ENCODE data around the gene HOXD9. TPM values are rescaled to one million over a fixed set of nuclear protein-coding genes. Genes with fewer than 3 reads are reported as not detected.
A peak's percentile ranks its signal among the peaks of the same experiment; 100 is the strongest.

The HOXD9 gene
- total and polyA plus RNA-seq, 8 donors: 0.18 to 0.76 (median 0.49) TPM; not detected in 4

DNA sequence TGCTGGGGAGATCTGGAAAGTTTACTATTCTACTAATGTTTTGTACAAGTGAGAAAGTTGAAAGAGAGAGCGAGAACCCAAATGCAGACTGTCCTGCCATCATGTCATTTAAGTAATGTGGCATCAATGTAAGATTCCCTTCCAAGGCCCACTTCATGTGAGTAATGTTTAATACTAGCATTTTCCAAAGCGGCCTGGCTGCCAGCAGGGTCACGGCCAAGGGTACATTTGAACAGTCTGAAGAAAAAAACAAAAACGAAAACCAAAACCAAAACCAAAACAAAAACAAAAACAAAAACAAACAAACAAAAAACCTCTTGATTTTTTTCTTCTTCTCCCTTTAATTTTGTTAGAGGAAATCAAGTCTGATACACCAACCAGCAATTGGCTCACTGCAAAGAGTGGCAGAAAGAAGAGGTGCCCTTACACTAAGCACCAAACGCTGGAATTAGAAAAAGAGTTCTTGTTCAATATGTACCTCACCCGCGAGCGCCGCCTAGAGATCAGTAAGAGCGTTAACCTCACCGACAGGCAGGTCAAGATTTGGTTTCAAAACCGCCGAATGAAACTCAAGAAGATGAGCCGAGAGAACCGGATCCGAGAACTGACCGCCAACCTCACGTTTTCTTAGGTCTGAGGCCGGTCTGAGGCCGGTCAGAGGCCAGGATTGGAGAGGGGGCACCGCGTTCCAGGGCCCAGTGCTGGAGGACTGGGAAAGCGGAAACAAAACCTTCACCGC, 3.7 kb upstream of the HOXD9 start:
- Histone ChIP-seq H3K4me3 (no peak overlapping the region), H3K36me3 (no peaks in the 10 kb centered on the region), H3K9me3 (peaks cover 0 to 23% (median 6%) of the 10 kb centered on the region in 4 donors), H3K4me1 (peaks cover 11 to 30% (median 18%) of the 10 kb centered on the region in 4 donors), H3K27me3 (peaks cover 58 to 100% (median 95%) of the 10 kb centered on the region in 3 donors), H3K27ac (no peak overlapping the region)
- 10 to 12% (median 11%) methylated on average over 24 of the region's 24 CpGs for WGBS, 5 donors
- intact Hi-C loops (cut with DNase I; ENCODE audit: low total_unique reads): no loop called here
- TF ChIP-seq EP300 (IDR thresholded peaks at IDR 0.05): no peak
- TF ChIP-seq POLR2AphosphoS5 (IDR thresholded peaks at IDR 0.05): no peak
- TF ChIP-seq, protein P1, sequence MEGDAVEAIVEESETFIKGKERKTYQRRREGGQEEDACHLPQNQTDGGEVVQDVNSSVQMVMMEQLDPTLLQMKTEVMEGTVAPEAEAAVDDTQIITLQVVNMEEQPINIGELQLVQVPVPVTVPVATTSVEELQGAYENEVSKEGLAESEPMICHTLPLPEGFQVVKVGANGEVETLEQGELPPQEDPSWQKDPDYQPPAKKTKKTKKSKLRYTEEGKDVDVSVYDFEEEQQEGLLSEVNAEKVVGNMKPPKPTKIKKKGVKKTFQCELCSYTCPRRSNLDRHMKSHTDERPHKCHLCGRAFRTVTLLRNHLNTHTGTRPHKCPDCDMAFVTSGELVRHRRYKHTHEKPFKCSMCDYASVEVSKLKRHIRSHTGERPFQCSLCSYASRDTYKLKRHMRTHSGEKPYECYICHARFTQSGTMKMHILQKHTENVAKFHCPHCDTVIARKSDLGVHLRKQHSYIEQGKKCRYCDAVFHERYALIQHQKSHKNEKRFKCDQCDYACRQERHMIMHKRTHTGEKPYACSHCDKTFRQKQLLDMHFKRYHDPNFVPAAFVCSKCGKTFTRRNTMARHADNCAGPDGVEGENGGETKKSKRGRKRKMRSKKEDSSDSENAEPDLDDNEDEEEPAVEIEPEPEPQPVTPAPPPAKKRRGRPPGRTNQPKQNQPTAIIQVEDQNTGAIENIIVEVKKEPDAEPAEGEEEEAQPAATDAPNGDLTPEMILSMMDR (IDR thresholded peaks at IDR 0.05): no peak
- TF ChIP-seq POLR2A (IDR thresholded peaks at IDR 0.05): no peak
- DNase-seq: no peak

GRCh38 chr2:176120364-176121189, 1.9 kb upstream of the HOXD9 start:
- intact Hi-C loops (cut with DNase I; ENCODE audit: low total_unique reads): loop anchor here (10.0 kb wide), 1 partner anchor 534 kb away; no protein-coding TSS in a partner anchor
- Histone ChIP-seq H3K4me1 (peaks cover 11 to 33% (median 20%) of the 10 kb centered on the region in 4 donors), H3K27me3 (peaks cover 65 to 100% (median 97%) of the 10 kb centered on the region in 3 donors), H3K36me3 (no peaks in the 10 kb centered on the region), H3K4me3 (no peak overlapping the region), H3K27ac (no peak overlapping the region), H3K9me3 (peaks cover 0 to 23% (median 6%) of the 10 kb centered on the region in 4 donors)
- no peak for TF ChIP-seq POLR2AphosphoS5 (IDR thresholded peaks at IDR 0.05)
- TF ChIP-seq POLR2A (IDR thresholded peaks at IDR 0.05): no peak
- TF ChIP-seq, protein P1 (IDR thresholded peaks at IDR 0.05): no peak
- TF ChIP-seq EP300 (IDR thresholded peaks at IDR 0.05): no peak
- 12 to 18% (median 17%) methylated on average over 13 of the region's 13 CpGs for WGBS, 5 donors
- DNase-seq: no peak

DNA sequence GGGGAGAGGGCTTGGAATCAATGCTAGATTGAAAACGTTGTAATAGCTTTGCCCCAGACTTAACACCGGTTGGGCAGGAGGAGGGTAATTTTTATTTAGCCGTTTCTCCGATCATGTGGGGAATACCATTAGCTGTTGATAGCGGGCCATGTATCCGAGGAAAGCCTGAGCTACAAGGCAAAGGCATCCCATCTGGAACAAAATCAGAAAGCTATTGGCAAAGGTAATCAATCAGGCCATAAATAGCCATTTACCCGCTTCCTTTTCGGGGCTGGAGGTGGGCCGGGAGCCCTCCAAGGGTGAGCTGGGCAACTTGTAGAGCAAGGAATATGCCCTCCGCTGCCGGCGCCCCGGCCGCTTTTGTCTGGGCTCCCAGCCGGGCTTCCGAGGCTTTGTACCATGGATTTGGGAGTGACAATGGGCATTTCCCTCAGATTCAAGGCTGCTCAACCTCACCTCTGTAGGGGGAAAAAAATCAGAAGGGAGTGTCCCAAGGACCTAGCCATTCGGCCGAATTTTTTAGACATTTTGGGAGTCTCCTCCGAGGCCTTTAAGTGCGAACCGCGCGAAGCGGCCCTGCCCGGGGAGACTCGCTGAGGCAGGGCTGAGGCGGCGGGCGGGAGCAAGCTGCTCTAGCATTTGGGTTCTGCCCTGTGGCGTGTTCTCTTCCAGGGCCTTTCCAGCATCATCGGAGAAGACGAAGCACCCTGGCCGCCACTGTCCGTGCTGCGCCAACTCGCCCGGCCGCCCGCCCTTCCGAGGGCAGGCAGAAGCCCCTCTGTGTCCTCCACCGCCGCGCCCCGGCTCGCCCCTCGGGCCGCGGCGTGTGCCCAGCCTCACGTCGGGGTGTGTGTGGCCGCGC, 1.1 kb upstream of the HOXD9 start:
- H3K4me3 ChIP-seq: peak overlapping the region in 3 of 4 donors; percentile 39 to 47 (median 41)
- WGBS, 5 donors: 9 to 20% (median 15%) methylated on average over 29 to 53 of the region's 53 CpGs
- TF ChIP-seq, protein P1 (IDR thresholded peaks at IDR 0.05): no peak
- no peak for TF ChIP-seq POLR2A (IDR thresholded peaks at IDR 0.05)
- TF ChIP-seq POLR2AphosphoS5 (IDR thresholded peaks at IDR 0.05): no peak
- TF ChIP-seq EP300 (IDR thresholded peaks at IDR 0.05): no peak
- H3K27ac ChIP-seq: no peak overlapping the region
- H3K9me3 ChIP-seq: peaks cover 0 to 23% (median 5%) of the 10 kb centered on the region in 4 donors
- no peaks in the 10 kb centered on the region for H3K36me3 ChIP-seq
- peaks cover 64 to 100% (median 97%) of the 10 kb centered on the region in 3 donors for H3K27me3 ChIP-seq
- peaks cover 11 to 26% (median 19%) of the 10 kb centered on the region in 4 donors for H3K4me1 ChIP-seq
- no peak for DNase-seq
- intact Hi-C loops (cut with DNase I; ENCODE audit: low total_unique reads): loop anchor here (10.0 kb wide), 1 partner anchor 533 kb away; no protein-coding TSS in a partner anchor

Measured in stomach (tissue), 9 donors.